22Rv1 (cell line): Measurements from ENCODE around the gene CCNF.

Source experiments
- H3K27ac ChIP-seq: fragments of 450-650 bp; 2 replicates; pipeline ENCODE4 v1.5.1; 2017
- CTCF ChIP-seq: fragments of 450-650 bp; IDR thresholded peaks from 2 replicates; pipeline ENCODE4 v1.5.1; 2017; ENCODE audit warnings: mild to moderate bottlenecking
- ZFX ChIP-seq: fragments of 450-650 bp; IDR thresholded peaks from 2 replicates; pipeline ENCODE4 v1.6.1; 2017; ENCODE audit warnings: antibody characterized with exemption, borderline replicate concordance

Gene CCNF

GRCh38 chr16:2507052-2507659 is 77.9 kb downstream of the CCNF start:
- H3K27ac ChIP-seq, result no peak overlapping the region

DNA sequence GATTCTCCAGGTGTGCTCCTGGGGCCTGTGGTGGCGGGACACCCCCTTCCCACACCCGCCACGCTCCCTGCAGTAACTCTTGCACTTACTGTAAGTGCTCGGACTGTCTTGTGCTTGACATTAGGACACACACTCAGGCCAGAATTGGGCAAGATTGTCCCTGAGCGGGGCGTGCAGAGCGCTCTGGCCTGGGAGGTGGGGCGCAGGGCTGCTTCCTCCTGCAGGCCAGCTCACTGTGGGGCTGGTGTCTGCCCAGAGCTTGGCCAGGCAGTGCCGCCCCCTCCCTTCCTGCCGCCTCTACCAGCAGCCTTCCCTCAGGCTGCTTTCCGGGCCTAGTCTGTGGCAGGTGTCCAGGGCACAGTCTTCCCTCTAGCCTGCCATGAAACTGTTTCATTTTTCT is 78.4 kb downstream of the CCNF start:
- no peak for TF ChIP-seq ZFX
- no peak for TF ChIP-seq CTCF
- no peak overlapping the region for H3K27ac ChIP-seq

More at GRCh38 chr16:2507052-2507659, 77.9 kb downstream of the CCNF start:
- no peak for TF ChIP-seq CTCF
- TF ChIP-seq ZFX, result no peak
